ENCODE data around the gene RELN.

DNA sequence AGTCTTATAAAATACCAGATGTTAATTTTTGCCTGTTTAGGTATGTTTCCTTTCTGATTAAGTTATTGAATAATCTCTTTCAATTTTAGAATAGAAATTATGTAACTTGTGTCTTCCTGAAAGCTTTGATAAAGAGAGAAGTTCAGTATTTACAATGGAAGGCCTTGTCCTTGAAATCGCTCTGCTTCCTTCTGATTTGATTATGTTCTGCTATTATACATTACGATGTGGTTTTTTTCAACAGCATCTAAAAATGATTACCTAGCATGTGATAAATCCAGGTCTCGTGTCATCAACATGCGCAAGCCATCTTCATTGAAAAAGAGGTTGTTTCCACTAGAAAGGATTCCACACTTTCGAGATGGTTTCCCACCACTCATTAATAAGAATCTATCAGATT, 447.0 kb downstream of the RELN start:
- TF ChIP-seq, protein P1, sequence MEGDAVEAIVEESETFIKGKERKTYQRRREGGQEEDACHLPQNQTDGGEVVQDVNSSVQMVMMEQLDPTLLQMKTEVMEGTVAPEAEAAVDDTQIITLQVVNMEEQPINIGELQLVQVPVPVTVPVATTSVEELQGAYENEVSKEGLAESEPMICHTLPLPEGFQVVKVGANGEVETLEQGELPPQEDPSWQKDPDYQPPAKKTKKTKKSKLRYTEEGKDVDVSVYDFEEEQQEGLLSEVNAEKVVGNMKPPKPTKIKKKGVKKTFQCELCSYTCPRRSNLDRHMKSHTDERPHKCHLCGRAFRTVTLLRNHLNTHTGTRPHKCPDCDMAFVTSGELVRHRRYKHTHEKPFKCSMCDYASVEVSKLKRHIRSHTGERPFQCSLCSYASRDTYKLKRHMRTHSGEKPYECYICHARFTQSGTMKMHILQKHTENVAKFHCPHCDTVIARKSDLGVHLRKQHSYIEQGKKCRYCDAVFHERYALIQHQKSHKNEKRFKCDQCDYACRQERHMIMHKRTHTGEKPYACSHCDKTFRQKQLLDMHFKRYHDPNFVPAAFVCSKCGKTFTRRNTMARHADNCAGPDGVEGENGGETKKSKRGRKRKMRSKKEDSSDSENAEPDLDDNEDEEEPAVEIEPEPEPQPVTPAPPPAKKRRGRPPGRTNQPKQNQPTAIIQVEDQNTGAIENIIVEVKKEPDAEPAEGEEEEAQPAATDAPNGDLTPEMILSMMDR (IDR thresholded peaks at IDR 0.05; ENCODE audit: low read length) = no peak
- no peak for TF ChIP-seq EZH2 (IDR thresholded peaks at IDR 0.05; ENCODE audit: borderline replicate concordance, low read length)

Data from OCI-LY1 (cell line).